Neuronal stem cell (in vitro differentiated cells): Measurements from ENCODE around the gene ZNF57.

Experiments used
- DNase-seq: peaks from one replicate; pipeline ENCODE4 v3.0.0-alpha.2; 2013; ENCODE audit warnings: low spot score
- H2AFZ ChIP-seq: one replicate; pipeline ENCODE4 v1.6.1; 2013; ENCODE audit warnings: mild to moderate bottlenecking, low read length, inconsistent platforms
- H2AK5ac ChIP-seq: 2 replicates; pipeline ENCODE4 v1.6.1; 2013; ENCODE audit warnings: low read depth, mild to moderate bottlenecking, inconsistent platforms, low read length, moderate library complexity, mixed read lengths
- H2BK120ac ChIP-seq: 2 replicates; pipeline ENCODE4 v1.6.1; 2013; ENCODE audit warnings: low read depth, mild to moderate bottlenecking, inconsistent platforms, low read length, moderate library complexity, mixed read lengths
- H2BK12ac ChIP-seq: one replicate; pipeline ENCODE4 v1.6.1; 2013; ENCODE audit warnings: low read length, inconsistent platforms
- H2BK15ac ChIP-seq: 2 replicates; pipeline ENCODE4 v1.6.1; 2013; ENCODE audit warnings: mild to moderate bottlenecking, low read length, inconsistent platforms, mixed read lengths
- H2BK5ac ChIP-seq: one replicate; pipeline ENCODE4 v1.6.1; 2013; ENCODE audit warnings: inconsistent platforms, mild to moderate bottlenecking, low read length, moderate library complexity
- H3K14ac ChIP-seq: one replicate; pipeline ENCODE4 v1.6.1; 2013; ENCODE audit warnings: low read length, inconsistent platforms
- H3K18ac ChIP-seq: 2 replicates; pipeline ENCODE4 v1.6.1; 2013; ENCODE audit warnings: low read length, inconsistent platforms
- H3K23ac ChIP-seq: 2 replicates; pipeline ENCODE4 v1.6.1; 2013; ENCODE audit warnings: low read depth, mild to moderate bottlenecking, mixed read lengths, low read length, inconsistent platforms; ENCODE audit not compliant: poor library complexity
- H3K27ac ChIP-seq: replicated peaks from 3 replicates; pipeline ENCODE4 v1.5.1; 2013; ENCODE audit warnings: low read length, inconsistent platforms
- H3K27me3 ChIP-seq, 3 experiments: 2 replicates each; pipeline ENCODE4 v1.6.1; 2013; ENCODE audit warnings: low read length in 3 of 3, mild to moderate bottlenecking in 2 of 3, inconsistent platforms in 1 of 3, low read depth in 1 of 3, mixed read lengths in 1 of 3, moderate library complexity in 1 of 3; ENCODE audit not compliant: control insufficient read depth in 3 of 3, insufficient read depth in 3 of 3
- H3K36me3 ChIP-seq, 2 donors: replicated peaks in 1 of 2; 2 replicates each; pipeline ENCODE4 v1.6.1; 2013; ENCODE audit warnings: low read length in 2 of 2; ENCODE audit not compliant: control insufficient read depth in 2 of 2, insufficient read depth in 2 of 2
- H3K4ac ChIP-seq: 2 replicates; pipeline ENCODE4 v1.6.1; 2013; ENCODE audit warnings: inconsistent platforms, mild to moderate bottlenecking, low read length, moderate library complexity
- H3K4me1 ChIP-seq, 2 donors: 1 replicate in 1 of 2; 2 replicates in 1 of 2; pipeline ENCODE4 v1.6.1; 2013; ENCODE audit warnings: low read length in 2 of 2, low read depth in 1 of 2; ENCODE audit not compliant: control insufficient read depth in 2 of 2, insufficient read depth in 1 of 2
- H3K4me2 ChIP-seq: one replicate; pipeline ENCODE4 v1.6.1; 2013; ENCODE audit warnings: mild to moderate bottlenecking, low read length, inconsistent platforms; ENCODE audit not compliant: insufficient read depth, poor library complexity, severe bottlenecking
- H3K4me3 ChIP-seq, 2 donors: 2 replicates each; pipeline ENCODE4 v1.5.1; 2013; ENCODE audit warnings: low read length in 2 of 2, mild to moderate bottlenecking in 2 of 2, inconsistent platforms in 1 of 2, moderate library complexity in 1 of 2
- H3K79me1 ChIP-seq: one replicate; pipeline ENCODE4 v1.6.1; 2013; ENCODE audit warnings: low read depth, mild to moderate bottlenecking, inconsistent platforms, low read length, moderate library complexity
- H3K9ac ChIP-seq: one replicate; pipeline ENCODE4 v1.6.1; 2013; ENCODE audit warnings: mild to moderate bottlenecking, low read depth, low read length, inconsistent platforms; ENCODE audit not compliant: poor library complexity
- H3K9me3 ChIP-seq, 2 donors: replicated peaks in 1 of 2; 2 replicates each; pipeline versions ENCODE3 to v1.6.1; 2013; ENCODE audit warnings: low read length in 2 of 2, mild to moderate bottlenecking in 2 of 2, inconsistent platforms in 1 of 2, low read depth in 1 of 2, mixed read lengths in 1 of 2, moderate library complexity in 1 of 2; ENCODE audit not compliant: control insufficient read depth in 2 of 2, insufficient read depth in 1 of 2
- H4K8ac ChIP-seq: one replicate; pipeline ENCODE4 v1.6.1; 2013; ENCODE audit warnings: low read depth, mild to moderate bottlenecking, inconsistent platforms, low read length, moderate library complexity
- H4K91ac ChIP-seq: one replicate; pipeline ENCODE4 v1.6.1; 2013; ENCODE audit warnings: low read length, low read depth, mild to moderate bottlenecking, inconsistent platforms; ENCODE audit not compliant: poor library complexity
- whole genome bisulfite sequencing, 2 donors: extraction: QIAGEN DNeasy Blood & Tissue Kit; methylation state at CpG; one replicate each; pipeline ENCODE4 v1.1.7; 2013; ENCODE audit warnings: missing lambda C conversion rate in 2 of 2, mixed read lengths in 1 of 2; ENCODE audit not compliant: insufficient read length in 2 of 2, insufficient replicate concordance in 1 of 2; ENCODE audit errors: extremely low coverage in 2 of 2; 5-methylcytosine and 5-hydroxymethylcytosine counted together

Gene ZNF57

GRCh38 chr19:2877398-2878331, 23.1 kb upstream of the ZNF57 start:
- Histone ChIP-seq H2BK120ac (no peak overlapping the region), H4K8ac (no peak overlapping the region), H3K9ac (no peak overlapping the region), H3K14ac (no peak overlapping the region), H3K4ac (no peak overlapping the region), H3K23ac (no peak overlapping the region), H2BK15ac (no peak overlapping the region), H3K79me1 (no peaks in the 10 kb centered on the region), H3K27ac (no peak overlapping the region), H3K4me3 (no peak overlapping the region), H3K18ac (no peak overlapping the region), H2AFZ (no peak overlapping the region), H3K27me3 (no peaks in the 10 kb centered on the region), H3K4me2 (no peak overlapping the region), H2BK12ac (no peak overlapping the region), H2BK5ac (no peak overlapping the region), H3K4me1 (no peaks in the 10 kb centered on the region), H2AK5ac (no peak overlapping the region), H3K9me3 (peaks cover 16 to 22% of the 10 kb centered on the region in 2 donors), H4K91ac (no peak overlapping the region), H3K36me3 (no peaks in the 10 kb centered on the region)
- WGBS, 2 donors = no CpG with 5 or more reads among the region's 32 CpGs
- DNase-seq = no peak

- Histone ChIP-seq H3K4me3 (no peak overlapping the region), H2BK12ac (no peak overlapping the region), H3K79me1 (peaks cover under 1% of the 10 kb centered on the region), H3K14ac (no peak overlapping the region), H2AFZ (no peak overlapping the region), H2BK120ac (no peak overlapping the region), H3K36me3 (no peaks in the 10 kb centered on the region), H3K27me3 (no peaks in the 10 kb centered on the region), H3K18ac (no peak overlapping the region), H3K9me3 (peaks cover 3 to 9% of the 10 kb centered on the region in 2 donors), H2BK5ac (no peak overlapping the region), H3K4ac (no peak overlapping the region), H3K4me2 (no peak overlapping the region), H4K91ac (no peak overlapping the region), H3K23ac (no peak overlapping the region), H3K9ac (no peak overlapping the region), H2BK15ac (no peak overlapping the region), H3K27ac (no peak overlapping the region), H4K8ac (no peak overlapping the region), H3K4me1 (peaks cover 1 to 5% of the 10 kb centered on the region in 2 donors), H2AK5ac (no peak overlapping the region)
- no peak for DNase-seq
- no CpG with 5 or more reads among the region's 14 CpGs for WGBS, 2 donors
Observed at GRCh38 chr19:2883686-2884439, 16.9 kb upstream of the ZNF57 start.

- no peak overlapping the region for H4K91ac ChIP-seq
- H2BK5ac ChIP-seq = no peak overlapping the region
- H2BK120ac ChIP-seq = no peak overlapping the region
- no peak overlapping the region for H3K4me2 ChIP-seq
- H3K79me1 ChIP-seq = peaks cover 4% of the 10 kb centered on the region
- H3K27ac ChIP-seq = no peak overlapping the region
- H2AFZ ChIP-seq = no peak overlapping the region
- no peak overlapping the region for H3K23ac ChIP-seq
- no peaks in the 10 kb centered on the region for H3K27me3 ChIP-seq
- H3K4ac ChIP-seq = no peak overlapping the region
- no peak overlapping the region for H4K8ac ChIP-seq
- H3K14ac ChIP-seq = no peak overlapping the region
- peaks cover 1 to 5% of the 10 kb centered on the region in 2 donors for H3K4me1 ChIP-seq
- peaks cover 0 to 11% of the 10 kb centered on the region in 2 donors for H3K9me3 ChIP-seq
- H3K18ac ChIP-seq = no peak overlapping the region
- no peak overlapping the region for H3K9ac ChIP-seq
- no peak overlapping the region for H2BK15ac ChIP-seq
- H2AK5ac ChIP-seq = no peak overlapping the region
- no peaks in the 10 kb centered on the region for H3K36me3 ChIP-seq
- no peak overlapping the region for H2BK12ac ChIP-seq
- WGBS, 2 donors = no CpG with 5 or more reads among the region's 17 CpGs
- H3K4me3 ChIP-seq = no peak overlapping the region
- DNase-seq = no peak
Observed at GRCh38 chr19:2885736-2886135, 15.0 kb upstream of the ZNF57 start.

GRCh38 chr19:2887391-2887914, 13.3 kb upstream of the ZNF57 start:
- H3K27ac ChIP-seq = no peak overlapping the region
- no peak overlapping the region for H2AK5ac ChIP-seq
- DNase-seq = no peak
- H3K27me3 ChIP-seq = no peaks in the 10 kb centered on the region
- no peak overlapping the region for H3K4me2 ChIP-seq
- no peak overlapping the region for H3K14ac ChIP-seq
- H3K18ac ChIP-seq = no peak overlapping the region
- peaks cover 4% of the 10 kb centered on the region for H3K79me1 ChIP-seq
- H3K23ac ChIP-seq = no peak overlapping the region
- peaks cover 1 to 5% of the 10 kb centered on the region in 2 donors for H3K4me1 ChIP-seq
- no peak overlapping the region for H3K9ac ChIP-seq
- H2BK120ac ChIP-seq = no peak overlapping the region
- no peak overlapping the region for H4K91ac ChIP-seq
- H3K4me3 ChIP-seq = no peak overlapping the region
- peaks cover 0 to 11% of the 10 kb centered on the region in 2 donors for H3K9me3 ChIP-seq
- no peak overlapping the region for H4K8ac ChIP-seq
- no peak overlapping the region for H2BK15ac ChIP-seq
- no peak overlapping the region for H2BK5ac ChIP-seq
- no peak overlapping the region for H2BK12ac ChIP-seq
- no peak overlapping the region for H3K4ac ChIP-seq
- no peaks in the 10 kb centered on the region for H3K36me3 ChIP-seq
- H2AFZ ChIP-seq = peak overlapping the region; percentile 82
- no CpG with 5 or more reads among the region's 9 CpGs for whole genome bisulfite sequencing, 2 donors
